ENCODE measurements around the gene ZNF775.
A peak's percentile ranks its signal among the peaks of the same experiment; 100 is the strongest.

Gene ZNF775

GRCh38 chr7:150402671-150403321, 23.7 kb downstream of the ZNF775 start:
- DNase-seq = no peak

- no peak for DNase-seq
Measured at GRCh38 chr7:150403376-150404171, 24.4 kb downstream of the ZNF775 start.

DNA sequence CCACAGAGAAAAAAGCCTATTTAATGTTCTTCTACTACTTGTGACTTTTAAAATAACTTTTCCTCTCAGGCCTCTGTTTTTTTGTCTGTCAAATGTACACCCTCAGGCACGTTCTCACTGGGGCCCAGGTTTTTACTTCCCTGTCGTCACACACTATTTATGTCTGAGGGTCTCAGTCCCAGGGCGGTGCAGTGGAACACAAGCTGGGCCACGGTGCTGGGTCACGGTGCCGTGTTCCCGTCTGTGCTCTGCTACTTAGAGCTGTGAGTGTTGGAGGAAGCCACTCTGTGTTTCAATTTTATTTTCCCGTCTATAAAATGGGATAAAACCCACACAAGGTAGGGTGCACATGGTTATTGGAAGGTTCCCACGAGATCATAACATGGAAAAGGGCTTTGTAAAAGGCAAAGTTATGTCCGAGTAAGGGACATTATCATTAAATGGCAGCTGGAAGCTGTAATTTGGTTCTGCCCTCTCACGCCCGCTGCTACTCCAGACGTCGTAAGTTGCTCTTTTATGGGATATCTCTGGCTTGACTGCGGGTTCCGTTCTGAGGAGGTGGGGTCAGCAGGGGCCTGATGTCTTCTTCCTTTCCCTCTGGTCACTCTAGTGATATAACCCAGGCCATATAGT, 25.2 kb downstream of the ZNF775 start:
- DNase-seq = peak; percentile 58

DNA sequence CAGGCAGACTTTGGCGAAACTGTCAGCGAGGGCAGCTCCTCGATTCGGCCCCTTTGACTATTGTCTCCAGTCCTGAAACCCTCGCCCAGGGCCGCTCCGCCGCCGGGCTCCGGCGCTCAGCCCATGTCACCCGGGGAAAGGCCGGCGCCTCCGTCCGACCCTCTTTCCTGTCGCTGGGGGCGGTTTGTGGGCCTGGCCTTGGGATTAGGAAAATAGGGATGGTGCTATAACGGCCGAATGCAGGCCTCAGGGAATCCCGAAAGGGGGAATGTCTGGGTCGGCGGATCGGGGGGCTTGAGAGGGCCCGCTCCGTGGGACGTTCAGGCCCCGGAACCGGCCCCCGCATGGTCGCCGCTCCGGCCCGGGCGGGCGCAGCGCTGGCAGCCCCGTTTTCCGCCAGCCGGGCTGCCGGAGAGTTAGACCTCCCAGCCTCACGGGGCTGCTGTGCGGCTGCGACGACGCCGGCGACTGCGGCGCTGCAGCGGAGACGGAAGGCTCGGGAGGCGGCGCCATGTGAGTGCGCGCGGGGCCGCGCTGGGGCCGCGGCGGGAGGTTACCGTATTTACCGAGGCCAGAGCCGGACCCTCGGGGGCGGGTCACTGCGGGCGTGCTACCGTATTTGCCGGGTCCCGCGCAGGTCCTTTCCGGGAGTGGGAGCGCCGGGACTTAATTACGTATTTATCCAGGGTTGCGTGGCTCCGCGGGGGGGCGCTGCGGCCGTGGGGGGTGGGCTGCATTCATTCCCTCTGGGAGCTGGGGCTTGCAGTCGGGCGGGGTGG, 25.9 kb downstream of the ZNF775 start:
- DNase-seq = peak; percentile 91

GRCh38 chr7:150405584-150406311, 26.6 kb downstream of the ZNF775 start:
- DNase-seq = no peak

- DNase-seq = no peak
Measured at GRCh38 chr7:150406312-150406566, 27.1 kb downstream of the ZNF775 start.

DNA sequence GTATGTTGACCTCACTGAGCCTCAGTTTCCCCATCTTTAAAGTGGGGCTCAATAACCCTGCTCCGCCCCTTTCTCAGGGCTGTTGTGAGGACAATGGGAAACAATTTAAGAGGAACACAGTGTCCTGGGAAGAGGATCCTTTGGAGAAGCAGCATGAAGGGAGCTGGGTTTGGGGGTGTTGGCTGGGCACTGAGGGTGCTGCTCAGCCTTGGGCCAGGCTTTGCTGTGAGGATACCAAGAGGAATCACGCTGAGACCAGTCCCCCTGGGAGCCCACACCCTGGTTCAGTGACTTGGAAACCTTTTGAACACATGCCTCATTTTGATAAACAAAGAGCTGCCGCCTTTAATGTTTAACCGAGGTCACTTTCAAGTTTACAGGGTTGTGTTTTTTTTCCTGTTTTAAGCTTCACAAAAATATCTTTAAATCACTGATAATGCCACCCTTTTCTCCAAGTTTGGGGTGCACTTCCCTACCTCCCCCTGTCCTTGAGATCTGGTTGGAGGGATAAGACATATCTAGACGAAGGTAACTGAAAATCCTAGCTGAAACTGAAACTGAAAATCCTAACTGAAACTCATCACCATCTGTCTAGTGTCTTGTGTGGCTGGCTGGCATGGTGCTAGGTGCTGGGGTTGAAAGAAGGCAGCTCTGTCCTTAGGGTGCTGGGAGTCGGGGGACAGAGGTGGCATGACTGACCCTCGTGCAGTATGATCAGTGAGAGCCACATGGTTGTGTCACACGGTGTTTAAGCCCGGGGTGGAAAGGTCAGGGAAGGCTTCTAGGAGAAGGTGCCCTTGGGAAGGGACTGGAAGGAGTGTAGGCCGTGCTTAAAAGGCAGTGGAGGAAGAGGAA, 27.7 kb downstream of the ZNF775 start:
- no peak for DNase-seq

GRCh38 chr7:150407588-150408392, 28.7 kb downstream of the ZNF775 start:
- no peak for DNase-seq

DNA sequence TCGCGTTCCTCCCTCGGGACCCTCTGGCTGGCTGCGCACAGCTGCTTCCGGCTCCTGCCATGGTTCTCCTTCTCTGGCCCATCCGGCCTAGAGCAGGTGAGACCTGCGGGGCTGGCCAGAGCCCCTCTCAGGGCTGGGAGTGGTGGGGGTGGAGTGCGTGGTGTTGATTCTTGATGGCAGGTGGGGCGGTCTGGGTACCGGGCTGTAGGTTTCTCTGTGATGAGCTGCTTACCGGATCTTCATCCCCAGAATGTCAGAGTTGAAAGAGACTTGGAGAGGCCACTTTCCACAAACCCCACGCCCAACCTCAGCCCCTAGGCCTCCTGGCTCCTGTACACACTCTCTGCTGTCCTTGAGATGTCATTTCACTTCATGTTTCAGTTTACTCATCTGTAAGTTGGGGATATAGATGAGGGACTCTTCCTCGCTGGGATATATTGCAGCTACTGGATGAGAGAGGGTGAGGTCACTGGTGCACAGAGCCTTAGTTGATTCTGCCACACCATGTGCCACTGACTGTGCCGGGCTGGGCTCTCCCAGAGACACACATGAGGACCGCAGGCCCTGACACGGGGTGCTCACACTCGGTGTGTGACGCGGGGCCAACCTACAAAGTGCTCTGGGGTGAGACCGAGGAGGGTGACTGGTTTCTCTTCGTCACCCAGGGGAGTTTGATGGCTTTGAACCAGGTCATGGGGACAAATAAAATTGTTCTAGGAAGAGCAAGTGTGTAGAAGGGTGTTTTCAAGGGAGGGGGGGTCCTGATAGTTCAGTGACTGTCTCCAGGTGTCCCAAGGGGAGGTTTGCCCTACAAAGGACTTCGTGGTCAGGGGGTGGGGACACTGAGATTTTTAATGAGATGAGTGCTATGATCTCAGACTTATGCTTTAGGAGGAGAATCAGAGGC, 29.5 kb downstream of the ZNF775 start:
- DNase-seq = no peak

DNA sequence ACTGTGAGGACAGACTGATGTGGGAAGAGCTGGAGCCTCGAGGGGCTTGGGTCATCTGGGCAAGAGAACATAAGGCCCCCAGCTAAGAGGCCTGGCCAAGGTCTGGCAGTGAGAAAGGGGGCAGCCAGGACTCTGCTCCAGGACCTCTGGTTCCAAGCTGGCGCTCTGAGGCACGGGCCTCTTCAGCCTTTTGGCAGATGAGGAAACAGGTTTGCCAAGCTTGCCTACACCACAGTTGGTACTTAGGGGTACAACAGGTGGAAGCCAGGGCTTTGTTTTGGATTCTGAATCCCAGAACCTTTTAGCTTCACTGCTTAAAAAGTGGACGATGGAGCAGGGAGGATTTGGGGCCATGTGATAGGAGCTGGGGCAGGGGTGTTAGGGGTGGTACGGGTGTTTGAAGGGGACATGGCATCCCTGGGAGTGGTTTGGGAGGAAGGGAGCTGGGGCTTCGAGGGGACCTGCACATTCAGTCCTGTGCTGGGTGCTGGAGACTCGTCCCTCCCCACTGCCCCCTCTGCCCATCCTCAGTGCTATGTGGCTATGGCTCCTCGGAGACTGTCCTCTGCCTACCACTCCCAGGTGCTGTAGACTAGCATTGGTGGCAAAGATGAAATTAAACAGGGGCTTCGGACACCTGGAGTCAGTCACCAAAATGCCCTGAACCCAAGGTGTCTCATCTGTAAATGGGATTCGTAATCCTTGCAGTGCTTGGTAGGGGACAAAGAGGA, 30.3 kb downstream of the ZNF775 start:
- DNase-seq = peak; percentile 19

DNA sequence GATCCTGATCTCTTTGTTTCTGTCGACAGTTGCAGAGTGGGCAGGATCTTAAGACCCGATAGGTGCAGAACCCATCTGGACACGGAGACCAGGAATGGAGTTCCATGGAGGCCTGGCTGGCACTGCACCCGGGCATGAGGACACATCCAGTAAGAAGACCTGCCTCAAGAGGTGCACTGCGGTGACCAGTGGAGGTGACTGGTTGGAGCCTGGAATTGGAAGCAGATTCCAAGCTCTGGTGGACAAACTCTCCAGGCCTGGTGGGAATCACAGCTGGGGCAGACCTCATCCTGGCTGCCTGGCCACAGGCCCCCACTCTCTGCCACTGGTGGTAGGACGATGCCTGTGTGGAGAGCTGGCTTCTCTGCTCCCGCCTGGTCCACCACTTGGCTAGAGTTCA, 31.0 kb downstream of the ZNF775 start:
- peak; percentile 16 for DNase-seq

DNA sequence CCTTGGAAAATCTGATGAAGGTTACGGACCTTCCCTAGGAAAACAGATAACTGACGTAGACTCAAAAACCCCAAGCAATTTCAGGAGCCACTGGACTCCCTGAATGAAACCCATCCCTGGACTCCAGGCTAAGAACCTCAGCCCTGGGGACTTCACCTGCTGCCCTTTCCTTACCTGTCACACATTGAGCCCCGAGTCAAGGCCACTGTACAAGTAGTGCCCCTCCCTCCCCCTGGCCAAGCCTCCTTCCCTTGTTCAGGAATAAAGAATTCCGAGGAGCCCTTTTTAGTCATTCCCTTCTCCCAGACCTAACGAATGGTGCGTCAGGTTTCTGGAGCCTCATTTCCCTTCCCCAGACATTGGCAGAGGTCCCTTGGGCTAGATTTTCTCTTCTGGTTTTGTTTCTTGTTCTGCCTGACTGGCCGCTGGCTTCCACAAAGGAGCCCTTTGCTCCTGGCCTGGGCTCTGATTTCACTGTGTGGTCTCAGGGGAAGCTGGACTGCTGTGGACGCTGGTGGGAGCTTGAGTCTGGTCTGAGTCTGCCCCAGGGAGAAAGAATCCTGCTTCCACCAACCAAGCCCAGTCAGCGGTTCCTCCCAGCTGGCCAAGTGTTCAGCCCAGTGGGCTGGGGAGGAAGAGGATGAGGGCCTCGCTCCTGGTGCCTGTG, 31.7 kb downstream of the ZNF775 start:
- peak; percentile 10 for DNase-seq

DNA sequence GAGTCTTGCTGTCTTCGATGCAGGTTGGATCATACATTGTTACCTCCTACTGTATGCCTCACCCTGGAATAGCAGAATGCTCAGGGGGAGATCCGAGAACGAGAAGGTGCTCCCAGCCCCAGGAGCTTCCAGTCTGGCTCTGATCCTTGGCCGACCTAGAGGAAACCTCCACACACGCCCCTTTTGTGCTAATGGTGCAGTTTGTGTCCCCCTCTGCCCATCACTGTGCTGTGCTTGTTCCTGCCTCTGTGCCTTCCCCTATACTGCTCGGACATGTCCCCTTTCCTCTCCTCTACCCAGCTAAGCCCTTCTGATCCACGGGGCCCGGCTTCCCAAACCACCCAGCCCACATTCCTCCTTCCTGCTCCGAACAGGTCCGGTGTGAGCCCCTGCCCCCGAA, 32.5 kb downstream of the ZNF775 start:
- no peak for DNase-seq

GRCh38 chr7:150412016-150412415, 32.9 kb downstream of the ZNF775 start:
- DNase-seq = no peak

- DNase-seq = no peak
Measured at GRCh38 chr7:150412518-150413488, 33.7 kb downstream of the ZNF775 start.

- no peak for DNase-seq
Measured at GRCh38 chr7:150413640-150414081, 34.5 kb downstream of the ZNF775 start.
